H4 (cell line): ENCODE data around the gene NCKAP5. TPM values are rescaled to one million over a fixed set of nuclear protein-coding genes. Genes with fewer than 3 reads are reported as not detected.

ENCODE experiments used
- DNase-seq: peaks from one replicate; pipeline ENCODE4 v3.0.0-alpha.2; 2015; ENCODE audit warnings: low spot score
- total RNA-seq: library from RNA; depleted of rRNA; stranded (reverse); fragments of >200 nt; shearing (Covaris generic); gene quantifications from 2 replicates; pipeline ENCODE4 v1.2.3, GENCODE V29; 2014

Gene NCKAP5
- total RNA-seq, 1 experiment from 2014 or later = 1.0 TPM

DNA sequence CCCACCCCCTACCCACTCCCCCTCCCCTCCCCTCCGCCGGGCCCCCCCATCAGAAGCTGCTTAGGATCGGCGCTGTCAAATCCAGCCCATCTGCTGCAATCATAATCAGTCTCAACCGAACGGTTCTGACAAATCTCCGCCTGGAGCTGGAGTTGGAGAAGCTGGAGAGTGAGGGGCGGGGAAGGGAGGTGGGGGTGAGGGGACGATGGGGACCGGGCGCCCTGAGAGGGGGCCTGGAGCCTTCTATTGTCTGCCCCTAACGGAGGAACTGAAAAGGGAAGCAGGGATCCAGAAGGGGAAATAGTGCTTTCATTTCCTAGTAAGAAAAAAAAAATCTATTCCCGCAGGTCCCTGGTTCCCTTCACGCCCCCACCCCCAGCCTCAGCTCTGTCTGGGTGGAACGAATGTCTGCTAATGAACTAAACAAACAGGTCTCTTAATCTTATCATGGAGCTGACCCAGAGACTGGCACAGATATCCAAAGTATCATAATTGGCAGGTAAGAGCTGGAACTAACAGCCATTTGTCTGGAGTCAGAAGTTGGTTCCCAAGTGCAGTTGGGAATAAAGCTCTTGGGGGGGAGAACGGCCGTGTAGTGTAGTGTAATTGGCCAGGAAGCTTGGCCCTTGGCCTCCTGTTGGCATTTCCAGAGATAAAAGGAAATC is 301.2 kb downstream of the NCKAP5 start:
- no peak for DNase-seq

DNA sequence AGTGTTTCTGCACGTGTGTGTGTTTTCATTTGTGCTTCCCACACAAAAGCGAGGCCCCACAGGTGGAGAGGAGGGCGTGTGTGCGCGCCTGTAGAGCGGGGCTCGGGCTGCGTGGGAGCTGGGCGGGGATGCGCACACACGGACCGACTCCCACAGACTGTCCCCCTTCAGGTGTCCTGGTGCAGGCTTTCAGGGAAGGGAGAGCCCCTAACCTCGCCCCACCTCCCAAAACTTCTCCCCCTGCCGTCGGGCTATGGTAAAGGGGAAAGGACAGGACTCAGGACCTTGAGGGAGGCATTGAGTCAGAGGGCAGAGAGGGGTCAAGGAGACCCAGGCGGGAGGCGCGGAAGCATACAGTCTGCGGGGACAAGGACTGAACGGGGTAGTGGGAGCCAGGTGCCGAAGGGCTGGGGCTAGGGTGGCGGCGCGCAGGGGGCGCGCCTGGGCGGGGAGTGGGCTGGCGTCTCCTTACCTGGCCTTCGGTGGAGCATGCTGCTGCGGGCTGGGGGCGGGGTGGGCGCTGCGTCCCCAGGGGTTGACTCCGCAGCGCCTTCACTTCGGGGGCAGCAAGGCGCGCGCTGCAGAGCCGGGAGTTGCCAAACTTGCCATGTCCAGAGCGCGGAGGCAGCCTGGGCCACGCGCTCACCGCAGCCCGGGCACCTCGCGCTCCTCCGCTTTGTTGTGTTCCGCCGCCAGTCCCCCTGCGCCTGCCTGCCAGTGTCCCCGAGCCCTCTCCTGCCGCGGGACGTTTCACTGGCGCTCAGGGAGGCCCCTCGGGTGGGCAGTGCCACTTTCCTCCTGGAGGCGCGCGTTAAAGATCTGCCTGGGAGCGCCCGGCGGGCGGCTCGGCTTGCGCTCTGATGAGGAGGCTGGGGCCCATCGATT is 302.0 kb downstream of the NCKAP5 start:
- no peak for DNase-seq

DNA sequence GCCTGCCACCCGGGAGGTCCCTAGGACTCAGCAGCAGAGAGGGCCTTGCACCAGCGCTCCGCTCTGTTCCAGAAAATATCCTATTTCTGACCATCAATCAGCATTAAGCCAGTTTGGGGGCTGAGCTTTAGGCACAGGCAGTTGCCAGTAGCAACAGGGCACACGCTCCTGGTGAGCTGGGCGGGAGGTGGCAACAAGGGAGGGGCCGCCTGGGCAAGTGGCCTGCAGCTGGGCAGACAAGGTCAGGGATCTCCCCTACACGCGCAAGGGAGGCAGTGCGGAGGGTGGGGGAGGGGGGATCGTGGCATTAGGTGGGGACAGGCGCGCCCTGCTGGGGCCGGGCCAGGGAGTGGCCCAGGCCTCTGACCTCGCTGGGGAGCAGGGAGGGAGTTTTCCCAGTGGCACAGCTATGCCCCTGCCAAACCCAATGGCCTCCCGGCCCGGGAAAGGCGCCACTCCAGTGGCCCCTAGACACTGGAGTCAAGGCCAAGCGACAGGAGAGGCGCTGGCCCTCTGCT is 302.8 kb downstream of the NCKAP5 start:
- DNase-seq = no peak

DNA sequence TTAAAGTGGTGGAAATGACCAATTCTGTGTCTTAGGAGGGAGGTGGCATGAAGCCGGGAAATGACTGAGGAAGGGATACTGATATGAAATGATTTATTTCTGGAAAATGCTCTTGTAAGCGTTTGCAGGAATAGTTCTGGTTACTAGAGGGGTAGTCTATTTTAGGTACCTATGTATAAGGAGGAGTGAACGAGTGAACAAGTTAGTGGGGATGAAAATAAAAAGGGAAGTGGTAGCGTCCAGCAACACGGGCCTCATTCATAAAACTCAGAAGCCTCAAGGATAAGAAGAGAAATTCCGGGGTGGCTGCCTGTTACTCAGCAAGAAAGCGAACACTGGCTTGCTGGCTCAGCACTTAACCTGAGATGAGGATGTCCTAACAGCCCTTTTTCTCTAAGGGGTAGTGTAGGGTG is 303.3 kb downstream of the NCKAP5 start:
- DNase-seq = no peak

DNA sequence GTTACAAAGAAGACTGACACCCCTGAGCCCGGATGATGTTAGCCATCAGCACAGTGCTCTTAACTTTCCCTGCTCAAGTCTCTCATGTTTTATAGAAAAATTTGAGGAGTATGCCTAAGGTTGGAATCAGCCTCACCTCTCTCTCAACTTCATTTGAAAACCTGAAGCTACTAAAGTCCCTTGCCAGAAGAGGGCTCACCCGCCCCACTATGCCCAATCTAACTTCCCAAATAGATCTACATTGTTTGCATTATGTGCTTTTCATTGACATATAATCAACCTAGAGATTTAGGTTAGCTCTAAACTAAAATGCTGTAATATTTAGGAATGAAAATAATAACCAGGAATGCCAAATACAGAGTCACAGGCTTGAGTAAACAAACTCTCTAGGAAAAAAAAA is 305.4 kb downstream of the NCKAP5 start:
- no peak for DNase-seq

DNA sequence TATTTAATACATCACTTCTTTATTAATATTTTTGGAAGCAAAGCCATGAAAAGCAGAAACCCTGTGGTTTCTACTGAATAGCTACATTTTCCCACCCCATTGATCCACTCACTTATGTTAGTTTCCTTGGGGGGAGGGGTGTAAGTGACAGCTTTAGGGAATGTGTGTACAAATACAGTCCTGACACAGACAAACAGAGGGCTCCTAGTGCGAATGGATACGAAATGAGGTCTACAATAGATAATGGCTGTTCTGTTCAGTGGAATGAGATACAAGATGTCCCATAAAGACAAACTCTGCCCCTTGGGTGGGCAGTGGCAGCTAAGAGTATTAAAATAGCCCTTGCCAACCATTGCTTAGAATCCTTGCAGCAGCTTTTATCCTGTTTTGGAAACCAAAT is 312.9 kb downstream of the NCKAP5 start:
- no peak for DNase-seq

DNA sequence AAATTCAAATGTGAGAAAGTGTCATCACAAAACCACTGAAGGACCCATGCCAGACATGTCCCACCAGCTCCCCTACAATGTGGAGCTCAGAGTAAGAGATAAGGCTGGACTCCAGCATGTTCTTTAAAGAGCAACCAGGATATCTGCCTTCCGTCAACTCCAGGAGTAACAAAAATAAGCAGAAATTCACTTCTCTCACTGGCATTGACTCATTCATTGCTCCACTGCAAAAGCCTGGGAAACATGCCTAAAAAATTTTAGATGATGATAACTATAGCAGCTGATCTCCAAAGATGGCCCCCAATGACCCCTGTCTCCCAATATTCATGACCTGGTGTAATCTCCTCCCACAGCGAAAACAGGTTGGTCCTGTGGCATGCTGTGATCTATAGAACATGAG is 314.5 kb downstream of the NCKAP5 start:
- DNase-seq = no peak

DNA sequence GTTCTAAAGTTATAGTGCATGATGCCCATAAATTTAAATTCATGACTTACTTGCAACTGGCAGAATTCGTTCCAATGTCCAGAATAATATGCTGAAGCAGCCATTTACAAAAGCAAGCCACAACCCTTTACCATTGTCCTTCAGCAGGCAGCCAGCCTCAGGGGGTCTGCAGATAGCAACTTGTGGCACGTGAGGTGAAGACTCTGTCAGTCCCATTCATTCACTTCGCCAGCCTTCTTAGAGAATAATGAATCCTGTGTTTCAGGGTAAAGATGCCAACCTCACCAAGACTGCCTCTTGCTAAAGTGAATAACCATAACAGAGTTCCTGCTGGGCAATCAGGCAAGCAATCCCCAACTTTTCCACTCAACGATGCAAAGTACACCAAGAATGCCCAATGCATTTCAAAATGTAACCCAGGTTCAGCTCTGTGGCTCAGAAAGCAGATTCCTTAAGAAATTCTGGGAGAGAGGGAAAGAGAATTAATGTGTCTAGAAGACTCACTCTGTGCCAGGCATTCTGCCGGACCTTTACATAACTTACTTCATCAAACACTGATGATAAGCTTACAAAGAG is 315.4 kb downstream of the NCKAP5 start:
- DNase-seq = no peak

DNA sequence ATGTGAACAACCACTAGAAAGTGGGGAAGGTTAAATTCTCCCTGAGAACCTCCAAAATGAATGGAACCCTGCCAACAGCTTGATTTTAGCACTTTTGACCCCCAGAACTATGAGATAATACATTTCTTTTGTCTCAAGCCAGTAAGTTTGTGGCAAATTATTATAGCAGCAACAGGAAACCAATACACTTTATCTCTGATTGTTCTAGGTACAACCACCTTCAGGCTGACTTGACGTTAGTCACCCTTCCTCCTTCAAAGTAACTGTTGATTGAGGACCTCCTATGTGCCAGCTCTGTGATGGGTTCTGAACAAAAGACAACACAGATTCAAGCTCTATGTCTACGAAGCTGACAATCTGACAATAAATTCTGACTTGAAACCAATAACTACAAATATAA is 318.9 kb downstream of the NCKAP5 start:
- DNase-seq = no peak

DNA sequence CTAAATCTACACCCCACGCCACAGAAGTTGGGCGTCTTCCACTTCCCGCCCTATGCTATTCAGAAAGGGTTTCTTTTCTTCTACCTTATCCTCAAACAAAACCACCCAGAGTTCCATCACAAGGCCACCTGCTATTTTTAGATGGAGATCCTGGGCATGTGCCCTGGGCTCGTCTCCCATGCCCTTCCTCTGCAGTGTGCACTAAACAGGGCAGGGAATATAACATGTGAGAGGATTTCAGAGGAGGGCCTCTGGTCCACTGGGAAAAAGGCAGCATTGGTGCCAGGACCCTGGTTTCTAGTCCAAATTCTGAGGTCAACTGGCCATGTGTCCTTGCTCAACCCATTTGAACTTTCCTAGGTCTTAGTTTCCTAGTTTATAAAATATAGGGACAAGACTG is 320.0 kb downstream of the NCKAP5 start:
- DNase-seq = no peak

DNA sequence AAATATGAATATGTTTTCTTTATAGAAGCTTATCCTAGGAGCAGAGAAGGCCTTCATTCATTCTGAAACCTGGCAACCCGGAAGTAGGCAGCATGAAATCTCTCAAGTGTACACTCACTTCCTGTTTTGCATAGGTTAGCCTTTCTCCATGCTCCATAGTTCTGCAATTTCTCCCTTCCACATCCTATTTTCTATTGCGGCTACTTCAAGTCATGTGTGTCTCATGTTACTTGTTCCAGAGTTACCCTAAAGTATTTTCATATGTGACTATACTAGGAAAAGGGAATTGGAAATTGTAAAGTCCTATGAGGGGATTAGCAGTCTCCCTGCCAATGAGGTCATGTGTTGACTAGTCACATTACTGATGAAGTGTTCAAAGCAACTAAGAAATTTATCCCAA is 320.6 kb downstream of the NCKAP5 start:
- no peak for DNase-seq

DNA sequence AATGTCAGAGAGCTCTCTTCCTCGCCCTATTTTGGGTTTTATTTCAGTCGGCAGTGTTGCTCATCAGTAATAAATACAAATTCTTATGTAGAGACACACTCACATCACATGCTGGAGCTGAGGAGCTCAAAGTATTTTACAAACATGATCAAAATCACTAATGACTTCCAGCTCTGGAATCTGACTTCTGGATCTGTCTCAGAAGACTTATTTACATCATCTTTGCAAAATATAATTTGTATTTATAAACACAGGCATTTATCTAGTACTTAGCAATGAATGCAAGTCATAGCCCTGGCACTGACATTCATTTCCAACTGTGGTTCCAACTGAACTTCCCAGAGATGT is 327.1 kb downstream of the NCKAP5 start:
- DNase-seq = no peak

DNA sequence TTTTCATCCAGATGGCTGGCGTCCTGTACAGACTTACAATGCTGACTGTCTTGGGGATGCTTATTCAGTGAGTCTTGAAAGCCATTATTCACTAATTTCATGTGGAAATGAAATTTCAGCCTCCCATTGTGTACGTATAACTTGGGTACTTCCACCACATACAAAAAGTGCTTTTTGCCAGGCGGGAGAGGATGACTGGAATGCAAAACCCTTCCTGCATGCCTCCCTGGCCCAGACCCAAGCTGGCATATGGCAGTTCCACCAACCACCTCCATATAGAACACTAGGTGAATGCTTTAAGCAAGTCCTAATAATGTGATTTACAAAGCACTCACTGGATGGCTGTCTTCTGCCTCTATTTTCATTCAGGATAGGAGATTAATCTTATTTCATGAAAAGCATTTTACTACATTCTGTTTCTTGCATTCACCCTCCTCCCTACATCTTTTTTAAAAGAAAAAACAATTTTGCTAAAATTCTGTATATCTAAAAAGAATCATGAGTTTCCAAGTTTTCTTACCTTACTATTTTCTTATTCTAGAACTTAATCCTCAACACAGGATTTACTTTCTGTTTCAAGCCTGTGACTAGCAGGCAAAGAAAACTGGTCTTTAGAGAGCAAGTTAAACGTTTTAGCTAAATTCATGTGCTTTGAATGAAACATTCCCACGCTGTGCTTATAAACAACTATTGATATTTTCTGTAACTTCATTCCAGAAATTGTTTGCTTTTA is 327.6 kb downstream of the NCKAP5 start:
- peak; percentile 13 for DNase-seq

DNA sequence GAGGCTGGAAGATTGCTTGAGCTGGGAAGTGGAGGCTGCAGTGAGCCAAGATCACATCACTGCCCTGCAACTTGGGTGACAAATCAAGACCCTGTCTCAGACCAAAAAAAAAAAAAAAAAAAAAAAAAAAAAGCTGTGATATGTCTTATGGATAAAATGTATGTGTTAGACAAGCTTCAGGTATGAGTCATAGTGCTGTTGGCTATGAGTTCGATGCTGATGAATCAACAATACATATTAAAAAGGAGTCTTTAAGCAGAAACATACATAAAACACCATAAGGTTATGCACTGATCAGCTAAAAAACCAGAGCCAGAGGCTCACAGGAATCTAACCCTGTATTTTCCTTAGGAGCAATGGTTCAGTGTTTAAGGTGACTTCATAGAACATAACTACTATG is 332.3 kb downstream of the NCKAP5 start:
- DNase-seq = no peak

DNA sequence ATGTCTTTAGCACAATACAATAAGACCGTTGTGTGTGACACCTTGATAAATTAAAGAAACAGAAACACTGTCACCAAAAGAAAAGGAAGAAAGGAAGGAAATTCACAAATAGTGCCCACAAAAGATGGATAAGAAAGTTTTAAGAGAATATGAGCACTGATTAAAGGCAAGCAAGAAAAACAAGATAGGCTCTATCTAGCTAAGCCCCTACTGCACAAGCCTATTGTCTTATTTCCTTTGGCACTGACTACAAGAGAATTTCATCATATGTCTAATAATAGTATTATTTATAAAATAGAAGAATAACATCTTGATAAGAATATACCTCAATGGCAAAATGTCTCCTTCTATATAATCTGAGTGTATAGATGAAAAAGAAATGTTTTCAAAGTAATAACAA is 335.7 kb downstream of the NCKAP5 start:
- DNase-seq = no peak

DNA sequence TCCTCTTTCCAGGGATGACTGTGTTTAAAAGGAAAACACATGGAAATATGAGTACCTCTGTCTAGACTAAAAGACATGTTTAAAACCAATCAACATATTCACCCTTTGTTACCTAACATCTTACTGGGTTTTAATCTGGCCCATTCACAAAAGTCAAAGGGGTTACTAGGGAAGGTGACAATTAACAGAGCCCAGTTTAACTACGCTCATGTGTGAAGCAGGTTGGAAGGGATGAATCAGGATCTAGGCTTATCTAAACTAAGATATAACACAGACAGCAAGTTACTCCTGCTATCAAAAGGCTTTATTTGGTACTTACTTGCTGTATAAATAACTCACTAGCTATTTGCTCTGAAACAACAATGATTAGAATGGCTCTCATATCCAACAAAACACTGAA is 337.0 kb downstream of the NCKAP5 start:
- DNase-seq = no peak

DNA sequence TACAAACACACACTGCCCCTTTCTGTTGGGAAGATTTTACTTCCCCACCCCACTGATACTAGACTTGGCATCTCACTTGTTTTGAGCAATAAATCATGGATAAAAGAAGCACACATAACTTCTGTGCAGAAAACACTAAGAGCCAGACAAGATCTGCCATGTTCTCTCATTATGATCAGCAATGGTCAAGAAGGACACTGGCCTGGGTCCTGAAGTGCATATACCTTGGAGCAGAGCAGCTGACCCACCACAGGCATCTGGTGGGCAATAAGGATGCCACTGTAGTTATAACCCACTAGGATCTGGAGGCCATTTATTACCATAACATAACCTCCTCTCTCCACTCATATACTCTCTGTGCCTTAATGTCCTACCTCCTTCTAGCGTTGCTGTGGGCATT is 338.3 kb downstream of the NCKAP5 start:
- DNase-seq = no peak

DNA sequence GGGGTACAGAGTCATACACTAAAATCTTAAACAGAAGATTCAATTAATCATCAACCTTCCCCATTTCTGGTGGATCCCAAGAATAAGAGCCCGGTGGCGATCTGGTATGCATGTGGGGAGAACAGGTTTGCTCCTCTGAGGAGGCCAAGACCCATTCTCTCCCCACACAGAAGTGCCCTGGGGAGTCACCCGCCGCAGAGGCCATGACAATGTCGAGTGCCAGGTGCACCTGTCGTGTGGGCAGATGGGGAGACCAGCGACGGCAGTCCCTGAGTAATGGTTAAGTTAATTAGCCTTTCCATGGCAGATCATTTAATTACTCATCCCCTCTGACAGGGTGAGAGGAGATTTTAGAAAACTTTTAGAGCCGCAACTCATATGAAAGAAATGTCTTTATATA is 345.0 kb downstream of the NCKAP5 start:
- DNase-seq = no peak

DNA sequence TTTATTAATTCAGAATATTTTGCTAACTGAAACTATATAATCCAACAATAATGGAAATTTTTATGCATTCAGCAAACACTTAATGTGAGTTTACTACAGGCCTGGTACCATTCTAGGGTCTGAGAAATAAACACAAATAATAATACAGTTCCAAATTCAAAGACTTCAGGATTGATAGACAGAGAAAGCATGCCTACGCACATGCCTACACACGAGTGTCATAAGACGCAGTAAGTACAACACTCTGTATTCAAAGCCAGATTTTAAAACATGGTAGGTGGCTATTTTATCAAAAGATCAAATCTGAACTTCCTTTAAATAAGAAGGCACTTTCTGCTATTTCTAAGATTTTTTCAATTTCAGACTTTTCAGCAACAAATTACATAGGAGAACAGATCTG is 346.9 kb downstream of the NCKAP5 start:
- DNase-seq = no peak

DNA sequence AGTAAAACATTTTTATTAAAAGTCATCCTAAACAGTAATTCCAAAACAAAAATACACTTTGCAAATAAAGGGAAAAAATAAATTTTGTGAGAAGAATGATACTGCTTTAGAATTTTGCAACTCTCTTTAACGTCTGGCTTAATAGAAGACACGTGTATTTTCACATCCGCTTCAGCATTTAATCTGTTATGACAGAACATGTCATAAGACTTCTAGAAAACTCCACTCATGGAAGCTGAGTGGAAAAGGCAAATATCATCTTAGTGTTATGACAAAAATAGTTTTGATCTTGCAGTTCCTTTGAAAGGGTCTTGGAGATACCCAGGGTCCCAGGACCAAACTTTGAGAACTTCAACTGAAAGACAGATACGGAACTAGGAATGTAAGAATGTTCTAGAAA is 350.1 kb downstream of the NCKAP5 start:
- DNase-seq = no peak

DNA sequence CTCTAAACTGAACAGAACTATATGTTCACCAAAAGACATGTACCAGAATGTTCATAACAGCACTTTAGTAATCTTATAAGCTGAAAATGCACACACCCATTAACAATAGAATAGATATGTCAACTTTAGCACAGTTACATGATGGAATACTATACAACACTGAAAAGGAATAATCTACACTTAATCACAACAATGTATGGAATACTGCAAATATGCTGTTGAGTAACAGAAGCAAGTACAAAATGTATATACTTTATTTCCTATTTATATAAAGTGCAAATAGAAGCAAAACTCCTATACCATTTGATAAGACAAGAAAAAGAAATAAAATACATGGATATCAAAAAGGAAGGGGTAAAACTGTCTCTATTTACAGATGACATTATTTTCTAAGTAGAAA is 352.8 kb downstream of the NCKAP5 start:
- DNase-seq = no peak

DNA sequence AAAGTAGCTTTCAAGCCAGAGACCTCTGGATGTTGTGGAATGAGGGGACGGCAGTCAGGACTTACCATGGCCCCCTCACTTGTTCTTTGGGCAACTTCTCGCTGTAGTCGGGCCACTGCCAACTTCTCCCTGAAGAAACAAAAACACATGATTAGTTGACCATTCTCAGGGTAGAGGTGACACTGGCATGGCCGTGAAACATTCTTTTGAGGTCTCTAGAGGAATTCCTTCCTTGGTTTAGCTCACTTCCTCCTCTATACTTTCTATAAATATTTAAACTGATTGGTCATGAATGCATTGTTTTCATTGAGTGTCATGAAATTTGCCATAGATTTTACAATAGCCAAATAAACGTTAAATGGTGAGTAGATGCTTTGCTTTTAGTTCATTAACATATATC is 354.6 kb downstream of the NCKAP5 start:
- DNase-seq = peak; percentile 11
